ENCODE data around the gene MYO15A.

- TF ChIP-seq POLR2A (IDR thresholded peaks at IDR 0.05) (no peak), CTCF (IDR thresholded peaks at IDR 0.05) (no peak)
Observed at GRCh38 chr17:18139498-18139897, 30.9 kb downstream of the MYO15A start.
